Common myeloid progenitor, CD34-positive (primary cell): Measurements from ENCODE around the gene FBXO36.

ENCODE experiments used
- CTCF ChIA-PET: fragments of 350-600 bp; sonication (Branson Sonifier 250); formaldehyde crosslinking; loops from one replicate; lab custom pipeline; 2021; ENCODE audit warnings: antibody characterized with exemption; lab: Charles Lee
- POLR2A ChIA-PET: fragments of 350-600 bp; sonication (Branson Sonifier 250); formaldehyde crosslinking; loops from one replicate; lab custom pipeline; 2021; ENCODE audit warnings: antibody characterized with exemption; lab: Charles Lee
- DNase-seq, 3 donors: peaks; one replicate each; pipeline versions ENCODE4 v3.0.0 to v3.0.0-alpha.2; 2013
- H3K27ac ChIP-seq, 2 experiments: 1 replicate in 1 of 2; 2 replicates in 1 of 2; pipeline ENCODE4 v1.7.0; 2013; ENCODE audit warnings: inconsistent platforms in 2 of 2, low read length in 2 of 2, mild to moderate bottlenecking in 2 of 2, low read depth in 1 of 2, moderate library complexity in 1 of 2; ENCODE audit not compliant: severe bottlenecking in 2 of 2, insufficient read depth in 1 of 2, poor library complexity in 1 of 2
- H3K27me3 ChIP-seq, 5 experiments: replicated peaks in 2 of 5; 1 replicate in 3 of 5; 2 replicates in 2 of 5; pipeline versions ENCODE4 v1.6.1 to v1.7.0; 2013; ENCODE audit warnings: low read length in 4 of 5, mild to moderate bottlenecking in 2 of 5, moderate library complexity in 2 of 5, inconsistent platforms in 1 of 5; ENCODE audit not compliant: insufficient read depth in 5 of 5, control insufficient read depth in 4 of 5
- H3K36me3 ChIP-seq, 4 experiments: 1 replicate in 2 of 4; 2 replicates in 2 of 4; pipeline versions ENCODE4 v1.6.1 to v1.7.0; 2013; ENCODE audit warnings: low read length in 3 of 4, control low read depth in 1 of 4, mild to moderate bottlenecking in 1 of 4; ENCODE audit not compliant: control insufficient read depth in 4 of 4, insufficient read depth in 4 of 4
- H3K4me1 ChIP-seq, 4 experiments: 1 replicate in 3 of 4; 2 replicates in 1 of 4; pipeline versions ENCODE4 v1.6.1 to v1.7.1; 2013; ENCODE audit warnings: low read length in 3 of 4, mild to moderate bottlenecking in 3 of 4, control low read depth in 1 of 4, inconsistent platforms in 1 of 4, moderate library complexity in 1 of 4; ENCODE audit not compliant: control insufficient read depth in 4 of 4, insufficient read depth in 4 of 4; ENCODE audit errors: control extremely low read depth in 1 of 4
- H3K4me3 ChIP-seq, 7 experiments: 1 replicate in 4 of 7; 2 replicates in 3 of 7; pipeline versions ENCODE4 v1.5.1 to v1.7.0; 2013; ENCODE audit warnings: mild to moderate bottlenecking in 7 of 7, low read length in 6 of 7, moderate library complexity in 6 of 7, inconsistent platforms in 2 of 7, low read depth in 2 of 7, control low read depth in 1 of 7; ENCODE audit not compliant: insufficient read depth in 4 of 7, control insufficient read depth in 1 of 7; ENCODE audit errors: extremely low read depth in 1 of 7
- H3K9me3 ChIP-seq, 5 experiments: 1 replicate in 4 of 5; 2 replicates in 1 of 5; pipeline versions ENCODE4 v1.6.1 to v1.7.1; 2013; ENCODE audit warnings: low read length in 4 of 5, mild to moderate bottlenecking in 2 of 5, inconsistent platforms in 1 of 5, low read depth in 1 of 5, moderate library complexity in 1 of 5; ENCODE audit not compliant: control insufficient read depth in 4 of 5, insufficient read depth in 2 of 5; ENCODE audit errors: control extremely low read depth in 1 of 5
- WGBS: methylation state at CpG from one replicate; pipeline ENCODE4 v1.1.5; 2013; ENCODE audit not compliant: insufficient coverage; 5-methylcytosine and 5-hydroxymethylcytosine counted together

The FBXO36 gene

DNA sequence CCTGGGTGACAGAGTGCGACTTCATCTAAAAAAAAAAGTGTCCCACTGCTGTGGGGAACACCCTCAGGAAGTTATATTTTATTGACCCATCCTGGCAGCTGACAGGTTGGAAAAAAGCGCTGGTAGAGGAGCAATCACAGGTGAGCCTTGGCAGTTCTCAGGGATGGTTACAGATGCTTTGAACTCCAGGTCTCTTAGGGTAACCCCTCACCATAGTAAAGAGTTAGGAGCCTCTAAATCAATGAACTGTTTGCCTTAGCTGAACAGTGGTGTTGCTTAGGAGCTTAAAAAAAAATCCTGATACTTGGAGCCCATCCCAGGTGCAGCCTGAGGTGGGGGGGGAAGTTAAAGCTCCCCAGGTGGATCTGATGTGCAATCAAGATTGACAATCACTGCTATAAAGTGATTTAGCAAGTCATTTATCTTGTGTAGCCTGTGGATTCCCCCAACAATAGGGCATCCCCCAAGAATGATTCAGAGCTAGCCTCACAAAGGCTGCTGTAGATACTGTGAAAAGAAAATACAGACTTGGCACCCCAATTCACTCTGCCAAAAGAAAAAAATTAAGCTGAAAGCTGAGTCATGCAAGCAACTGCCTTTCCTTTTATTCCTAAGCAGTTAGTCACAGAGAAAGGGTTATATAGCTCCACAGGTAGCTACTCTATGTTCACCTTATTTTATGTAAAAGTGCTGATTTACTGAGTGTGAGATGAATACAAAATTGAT lies 131.6 kb downstream of the FBXO36 start:
- Histone ChIP-seq H3K27me3 (no peaks in the 10 kb centered on the region), H3K27ac (no peak overlapping the region), H3K4me1 (peaks cover 0 to 22% (median 14%) of the 10 kb centered on the region in 4 experiments), H3K4me3 (peak overlapping the region in 1 of 7 experiments; percentile 38), H3K36me3 (peaks cover 0 to 5% (median 2%) of the 10 kb centered on the region in 4 experiments), H3K9me3 (no peaks in the 10 kb centered on the region)
- ChIA-PET CTCF (interaction anchor here (0.8 to 1.9 kb wide), 9 partner anchors 11 to 555 kb away, joined by 3 to 14 read pairs (median 4); no protein-coding TSS in a partner anchor), POLR2A (interaction anchor here (0.8 kb wide), 1 partner anchor 15 kb away, joined by 3 read pairs; the partner anchor contains the start of gene SLC16A14)
- 78% methylated on average over 2 of the region's 2 CpGs for WGBS
- DNase-seq, result peak; percentile 50 to 91 (median 89)

DNA sequence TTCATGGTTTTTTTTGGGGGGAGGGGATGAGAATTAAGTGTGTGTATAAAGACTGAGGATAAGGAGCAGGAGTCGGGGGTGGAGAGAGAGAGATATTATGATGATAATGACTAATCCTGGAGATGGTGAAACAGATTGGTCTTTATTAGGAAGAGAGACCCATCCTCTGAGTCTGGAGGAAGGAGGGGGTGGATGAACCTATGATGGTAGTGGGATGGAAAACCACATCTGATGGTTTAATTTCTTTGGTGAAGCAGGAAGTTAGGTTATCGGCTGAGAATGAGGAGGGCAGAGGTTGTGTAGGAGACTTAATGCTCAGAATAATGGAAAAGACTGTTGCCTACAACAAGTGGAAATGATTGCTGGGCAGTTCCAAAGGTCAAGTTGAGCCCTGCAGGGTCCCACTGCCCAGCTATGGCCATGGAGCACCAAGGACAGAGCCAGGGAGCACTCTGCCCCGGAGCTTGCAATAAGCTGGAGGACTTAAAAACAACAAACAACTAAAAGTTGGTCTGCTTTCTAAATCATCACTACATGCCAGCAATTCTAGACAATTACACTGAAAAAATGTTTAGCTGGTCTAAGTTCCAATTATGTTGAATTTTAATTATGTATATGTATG lies 138.5 kb downstream of the FBXO36 start:
- H3K36me3 ChIP-seq, result peaks cover 0 to 9% (median 1%) of the 10 kb centered on the region in 4 experiments
- no peak overlapping the region for H3K27ac ChIP-seq
- POLR2A ChIA-PET, result no interaction called here
- DNase-seq, result no peak
- CTCF ChIA-PET, result interaction anchor here (1.1 to 2.0 kb wide), 3 partner anchors 10 to 25 kb away, joined by 3 to 7 read pairs (median 3); no protein-coding TSS in a partner anchor
- no peaks in the 10 kb centered on the region for H3K4me1 ChIP-seq
- peaks cover 0 to 2% (median 0%) of the 10 kb centered on the region in 5 experiments for H3K9me3 ChIP-seq
- H3K27me3 ChIP-seq, result no peaks in the 10 kb centered on the region
- WGBS, result 100% methylated on average over 1 of the region's 3 CpGs
- no peak overlapping the region for H3K4me3 ChIP-seq
